ENCODE results near the gene USO1.
A peak's percentile ranks its signal among the peaks of the same experiment; 100 is the strongest.

The USO1 gene

DNA sequence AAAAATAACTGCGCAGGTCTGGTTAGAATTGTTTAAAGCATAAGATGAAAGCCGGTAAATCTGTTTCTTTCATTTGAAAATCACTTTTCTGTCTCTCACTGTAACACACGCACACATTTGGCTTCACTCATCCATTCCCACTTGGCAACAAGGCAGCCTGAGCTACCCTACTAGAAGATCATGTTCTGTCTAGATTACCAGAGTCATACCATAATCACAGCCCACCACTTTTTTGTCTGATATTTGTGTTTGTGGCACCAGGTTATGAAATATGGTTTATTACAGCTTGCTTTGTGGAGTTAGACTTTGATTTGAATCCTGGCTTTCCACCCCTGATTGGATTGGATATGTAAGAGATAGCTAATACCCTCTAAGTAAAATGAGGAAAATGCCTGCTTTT, 2.2 kb downstream of the USO1 start:
- peak overlapping the region; percentile 62 for H3K4me3 Mint-ChIP-seq

DNA sequence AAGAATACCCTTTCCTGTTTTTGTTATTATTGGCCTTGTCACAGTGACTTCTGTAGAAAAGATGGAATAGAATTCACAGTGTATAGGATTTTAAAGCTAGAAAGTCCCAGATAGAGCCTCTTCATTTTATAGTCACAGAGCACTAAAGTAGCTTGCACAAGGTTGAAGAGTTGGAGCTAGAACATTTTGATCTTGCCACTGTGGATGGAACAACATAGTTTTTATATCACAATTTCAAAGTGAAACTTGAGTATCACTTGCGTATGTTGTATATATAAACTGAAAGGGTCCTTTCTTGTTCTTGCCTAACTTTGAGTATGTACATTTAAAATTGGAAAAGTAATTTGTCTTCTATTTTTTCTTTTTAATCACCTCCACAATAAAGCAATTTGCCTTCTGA, 2.7 kb downstream of the USO1 start:
- H3K9me3 Mint-ChIP-seq: no peaks in the 10 kb centered on the region
- no peaks in the 10 kb centered on the region for H3K27me3 Mint-ChIP-seq
- peaks cover 49% of the 10 kb centered on the region for H3K4me1 Mint-ChIP-seq
- H3K4me3 Mint-ChIP-seq: peak overlapping the region; percentile 62
- peak overlapping the region; percentile 44 for H3K27ac Mint-ChIP-seq
- peaks cover 5% of the 10 kb centered on the region for H3K36me3 Mint-ChIP-seq

More for the DNA sequence above, 2.2 kb downstream of the USO1 start:
- peaks cover 5% of the 10 kb centered on the region for H3K36me3 Mint-ChIP-seq
- peak overlapping the region; percentile 26 for H3K27ac Mint-ChIP-seq
- no peaks in the 10 kb centered on the region for H3K27me3 Mint-ChIP-seq
- H3K4me1 Mint-ChIP-seq: peaks cover 52% of the 10 kb centered on the region
- H3K9me3 Mint-ChIP-seq: no peaks in the 10 kb centered on the region

- no peaks in the 10 kb centered on the region for H3K9me3 Mint-ChIP-seq
- no peak overlapping the region for H3K27ac Mint-ChIP-seq
- peaks cover 11% of the 10 kb centered on the region for H3K36me3 Mint-ChIP-seq
- peaks cover 46% of the 10 kb centered on the region for H3K4me1 Mint-ChIP-seq
- H3K4me3 Mint-ChIP-seq: no peak overlapping the region
- no peaks in the 10 kb centered on the region for H3K27me3 Mint-ChIP-seq
These were observed 5.5 kb downstream of the USO1 start for GRCh38 chr4:75729836-75730235.

GRCh38 chr4:75733369-75733768, 9.0 kb downstream of the USO1 start:
- peaks cover 11% of the 10 kb centered on the region for H3K36me3 Mint-ChIP-seq
- H3K4me1 Mint-ChIP-seq: peaks cover 37% of the 10 kb centered on the region
- H3K27ac Mint-ChIP-seq: no peak overlapping the region
- peak overlapping the region; percentile 11 for H3K4me3 Mint-ChIP-seq
- no peaks in the 10 kb centered on the region for H3K27me3 Mint-ChIP-seq
- no peaks in the 10 kb centered on the region for H3K9me3 Mint-ChIP-seq

- no peaks in the 10 kb centered on the region for H3K9me3 Mint-ChIP-seq
- no peaks in the 10 kb centered on the region for H3K27me3 Mint-ChIP-seq
- H3K36me3 Mint-ChIP-seq: peaks cover 10% of the 10 kb centered on the region
- no peak overlapping the region for H3K4me3 Mint-ChIP-seq
- no peak overlapping the region for H3K27ac Mint-ChIP-seq
- H3K4me1 Mint-ChIP-seq: peaks cover 32% of the 10 kb centered on the region
These were observed 11.1 kb downstream of the USO1 start for GRCh38 chr4:75735525-75735924.

GRCh38 chr4:75736862-75737261, 12.5 kb downstream of the USO1 start:
- H3K9me3 Mint-ChIP-seq: no peaks in the 10 kb centered on the region

DNA sequence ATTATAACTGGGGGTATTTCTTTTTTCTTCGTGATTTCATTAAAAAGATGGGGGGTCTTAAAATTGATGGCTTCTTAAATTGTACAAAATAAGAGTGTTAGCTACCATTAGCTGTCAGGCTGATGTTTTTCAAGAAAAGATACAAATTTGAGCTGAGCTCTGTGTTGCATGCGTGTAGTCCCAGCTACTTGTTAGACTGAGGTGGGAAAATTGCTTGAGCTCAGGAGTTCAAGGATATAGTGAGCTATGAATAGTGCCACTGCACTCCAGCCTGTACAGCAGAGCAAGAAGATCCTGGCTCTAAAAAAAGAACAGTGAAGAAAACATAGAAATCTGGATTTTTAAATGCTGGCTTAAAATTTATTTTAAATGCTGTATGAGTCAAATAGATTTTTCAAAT, 13.0 kb downstream of the USO1 start:
- H3K4me3 Mint-ChIP-seq: no peak overlapping the region
- no peak overlapping the region for H3K27ac Mint-ChIP-seq
- no peaks in the 10 kb centered on the region for H3K9me3 Mint-ChIP-seq
- H3K36me3 Mint-ChIP-seq: peaks cover 10% of the 10 kb centered on the region
- peaks cover 31% of the 10 kb centered on the region for H3K4me1 Mint-ChIP-seq
- H3K27me3 Mint-ChIP-seq: no peaks in the 10 kb centered on the region

More at GRCh38 chr4:75736862-75737261, 12.5 kb downstream of the USO1 start:
- Mint-ChIP-seq H3K27ac (no peak overlapping the region), H3K36me3 (peaks cover 10% of the 10 kb centered on the region), H3K4me1 (peaks cover 32% of the 10 kb centered on the region), H3K4me3 (no peak overlapping the region), H3K27me3 (no peaks in the 10 kb centered on the region)

DNA sequence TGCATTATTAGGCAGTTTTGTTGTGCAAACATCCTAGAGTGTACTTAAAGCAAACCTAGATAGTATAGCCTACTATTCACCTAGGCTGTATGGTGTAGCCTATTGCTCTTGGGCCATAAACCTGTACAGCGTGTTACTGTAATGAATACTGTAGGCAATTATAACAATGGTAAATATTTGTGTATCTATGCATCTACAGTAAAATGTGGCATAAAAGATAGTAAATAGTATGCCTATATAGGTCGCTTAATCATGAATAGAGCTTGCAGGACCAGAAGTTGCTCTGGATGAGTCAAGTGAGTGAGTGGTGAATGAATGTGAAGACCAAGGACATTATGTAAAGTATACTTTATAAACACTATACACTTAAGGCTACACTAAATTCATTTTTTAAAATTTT, 16.6 kb downstream of the USO1 start:
- Mint-ChIP-seq H3K4me3 (no peak overlapping the region), H3K27ac (no peak overlapping the region), H3K27me3 (no peaks in the 10 kb centered on the region), H3K4me1 (peaks cover 19% of the 10 kb centered on the region), H3K9me3 (no peaks in the 10 kb centered on the region), H3K36me3 (peaks cover 3% of the 10 kb centered on the region)

DNA sequence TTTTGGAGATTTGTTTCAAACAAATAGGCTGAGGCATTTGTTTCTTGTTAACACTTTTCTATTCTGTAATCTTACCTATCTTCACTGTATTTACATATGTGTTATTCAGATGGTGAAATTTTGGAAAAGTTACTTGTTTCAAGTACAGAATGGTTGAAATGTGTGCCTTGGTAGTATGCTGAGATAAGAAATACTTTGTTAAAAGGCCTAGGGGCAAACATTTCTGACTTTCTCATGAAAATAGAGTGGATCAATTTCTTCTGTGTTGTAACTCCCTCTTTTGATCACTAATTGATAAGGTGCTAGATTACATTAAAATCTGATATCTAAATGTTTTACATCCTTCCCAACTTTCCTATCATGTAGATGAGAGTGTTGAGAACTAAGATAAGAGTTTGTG, 18.1 kb downstream of the USO1 start:
- Mint-ChIP-seq H3K27ac (no peak overlapping the region), H3K36me3 (peaks cover 2% of the 10 kb centered on the region), H3K9me3 (no peaks in the 10 kb centered on the region), H3K27me3 (no peaks in the 10 kb centered on the region), H3K4me1 (peaks cover 19% of the 10 kb centered on the region), H3K4me3 (no peak overlapping the region)

- Mint-ChIP-seq H3K4me3 (no peak overlapping the region), H3K4me1 (peaks cover 19% of the 10 kb centered on the region), H3K9me3 (no peaks in the 10 kb centered on the region), H3K36me3 (peaks cover 2% of the 10 kb centered on the region), H3K27me3 (no peaks in the 10 kb centered on the region), H3K27ac (no peak overlapping the region)
These were observed 20.8 kb downstream of the USO1 start for GRCh38 chr4:75745161-75745560.

DNA sequence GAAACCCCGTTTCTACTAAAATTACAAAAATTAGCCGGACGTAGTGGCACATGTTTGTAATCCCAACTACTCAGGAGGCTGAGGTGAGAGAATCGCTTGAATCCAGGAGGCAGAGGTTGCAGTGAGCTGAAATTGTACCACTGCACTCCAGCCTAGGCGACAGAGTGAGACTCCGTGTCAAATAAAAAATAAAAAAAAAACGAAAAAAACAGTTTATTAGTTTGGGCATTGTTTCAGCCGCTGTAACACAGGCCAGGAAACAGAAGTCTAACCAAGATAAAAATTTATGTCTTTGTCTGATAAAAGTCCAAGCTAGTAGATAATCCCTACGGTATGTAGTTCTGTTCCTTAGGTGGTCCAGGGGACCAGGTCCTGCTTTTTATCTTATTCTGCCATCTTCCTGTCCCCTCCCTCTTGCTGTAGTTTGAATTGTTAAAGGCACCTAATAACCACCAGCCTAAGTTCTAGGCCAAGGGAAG, 21.4 kb downstream of the USO1 start:
- H3K36me3 Mint-ChIP-seq: peaks cover 2% of the 10 kb centered on the region
- H3K4me3 Mint-ChIP-seq: no peak overlapping the region
- H3K9me3 Mint-ChIP-seq: no peaks in the 10 kb centered on the region
- no peaks in the 10 kb centered on the region for H3K27me3 Mint-ChIP-seq
- no peak overlapping the region for H3K27ac Mint-ChIP-seq
- H3K4me1 Mint-ChIP-seq: peaks cover 19% of the 10 kb centered on the region

DNA sequence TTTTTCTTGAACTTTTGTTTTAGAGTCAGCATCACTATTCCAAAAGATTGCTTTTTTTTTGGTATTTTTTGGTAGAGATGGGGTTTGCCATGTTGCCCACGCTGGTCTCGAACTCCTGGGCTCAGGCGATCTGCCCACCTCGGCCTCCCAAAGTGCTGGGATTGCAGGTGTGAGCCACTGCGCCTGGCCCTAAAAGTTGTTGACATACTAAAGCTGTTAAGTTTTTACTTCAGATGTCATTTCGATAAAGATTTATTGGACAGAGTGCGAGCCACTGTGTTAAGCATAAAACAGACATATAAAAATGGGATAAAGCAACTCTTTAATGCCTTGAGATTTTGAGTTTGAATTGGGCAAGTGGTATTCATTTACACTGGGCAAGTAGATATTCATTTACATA, 28.3 kb downstream of the USO1 start:
- H3K36me3 Mint-ChIP-seq: peaks cover 10% of the 10 kb centered on the region
- no peaks in the 10 kb centered on the region for H3K9me3 Mint-ChIP-seq
- no peak overlapping the region for H3K4me3 Mint-ChIP-seq
- H3K4me1 Mint-ChIP-seq: no peaks in the 10 kb centered on the region
- no peaks in the 10 kb centered on the region for H3K27me3 Mint-ChIP-seq
- H3K27ac Mint-ChIP-seq: no peak overlapping the region

- H3K9me3 Mint-ChIP-seq: no peaks in the 10 kb centered on the region
- no peaks in the 10 kb centered on the region for H3K27me3 Mint-ChIP-seq
- H3K27ac Mint-ChIP-seq: no peak overlapping the region
- peaks cover 10% of the 10 kb centered on the region for H3K4me1 Mint-ChIP-seq
- no peak overlapping the region for H3K4me3 Mint-ChIP-seq
- peaks cover 13% of the 10 kb centered on the region for H3K36me3 Mint-ChIP-seq
These were observed 44.7 kb downstream of the USO1 start for GRCh38 chr4:75769036-75769435.

DNA sequence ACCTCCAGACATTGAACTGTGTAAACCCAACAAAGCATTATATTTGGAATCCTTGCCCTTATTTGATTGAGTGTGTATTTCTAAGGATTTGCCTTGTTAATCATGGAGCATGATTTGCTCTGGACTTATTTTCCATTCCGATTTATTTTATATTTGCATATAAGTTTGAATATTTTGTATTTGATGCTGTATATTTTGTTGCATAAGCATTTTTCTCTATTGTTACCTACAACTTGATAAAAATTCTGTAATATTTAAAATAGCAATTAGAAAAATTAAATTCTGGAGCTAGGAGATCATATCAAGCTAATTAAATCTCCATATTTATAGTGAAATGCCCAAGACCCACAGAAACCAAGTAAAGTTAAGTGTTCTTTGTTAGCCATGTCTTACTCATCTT, 47.2 kb downstream of the USO1 start:
- peaks cover 29% of the 10 kb centered on the region for H3K36me3 Mint-ChIP-seq
- H3K27ac Mint-ChIP-seq: no peak overlapping the region
- no peak overlapping the region for H3K4me3 Mint-ChIP-seq
- peaks cover 8% of the 10 kb centered on the region for H3K9me3 Mint-ChIP-seq
- peaks cover 10% of the 10 kb centered on the region for H3K4me1 Mint-ChIP-seq
- H3K27me3 Mint-ChIP-seq: no peaks in the 10 kb centered on the region

DNA sequence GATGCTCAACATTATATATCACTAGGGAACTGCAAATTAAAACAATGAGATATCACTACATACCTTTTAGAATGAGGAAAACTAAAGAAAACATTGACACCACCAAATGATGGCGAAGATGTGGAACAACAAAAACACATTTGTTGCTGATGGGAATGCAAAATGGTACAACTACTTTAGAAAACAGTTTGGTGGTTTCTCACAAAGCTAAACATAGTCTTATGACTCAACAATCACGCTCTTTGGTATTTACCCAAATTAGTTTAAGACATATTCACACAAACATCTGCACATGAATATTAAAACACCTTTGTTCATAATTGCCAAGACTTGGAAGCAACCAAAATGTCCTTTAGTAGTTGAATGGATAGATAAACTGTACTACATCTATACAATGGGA, 53.2 kb downstream of the USO1 start:
- peaks cover 8% of the 10 kb centered on the region for H3K9me3 Mint-ChIP-seq
- no peaks in the 10 kb centered on the region for H3K27me3 Mint-ChIP-seq
- H3K36me3 Mint-ChIP-seq: peaks cover 30% of the 10 kb centered on the region
- no peaks in the 10 kb centered on the region for H3K4me1 Mint-ChIP-seq
- H3K4me3 Mint-ChIP-seq: no peak overlapping the region
- H3K27ac Mint-ChIP-seq: no peak overlapping the region

DNA sequence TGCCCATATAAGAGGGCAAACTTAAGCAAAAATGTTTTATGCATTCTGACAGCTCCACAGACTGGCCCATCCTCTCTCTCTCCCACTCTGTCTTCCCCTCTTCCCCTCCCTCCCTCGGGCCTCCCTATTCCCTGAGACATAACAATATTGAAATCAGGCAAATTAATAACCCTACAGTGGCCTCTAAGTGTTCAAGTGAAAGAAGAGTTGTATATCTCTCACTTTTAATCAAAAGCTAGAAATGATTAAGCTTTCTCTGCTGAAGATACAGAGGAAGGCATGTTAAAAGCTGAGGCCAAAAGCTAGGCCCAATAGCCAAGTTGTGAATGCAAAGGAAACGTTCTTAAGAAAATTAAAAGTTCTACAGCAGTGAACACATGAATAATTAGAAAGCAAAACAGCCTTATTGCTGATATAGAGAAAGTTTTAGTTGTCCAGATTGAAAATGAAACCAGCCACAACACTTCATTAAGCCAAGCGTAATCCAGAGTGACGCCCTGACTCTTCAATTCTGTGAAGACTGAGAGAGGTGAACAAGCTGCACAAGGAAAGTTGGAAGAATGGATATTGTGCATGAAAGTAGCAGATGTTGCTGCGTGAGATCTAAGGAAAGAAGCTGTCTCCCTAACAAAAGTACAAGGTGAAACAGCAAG, 54.9 kb downstream of the USO1 start:
- H3K9me3 Mint-ChIP-seq: peaks cover 8% of the 10 kb centered on the region
- H3K36me3 Mint-ChIP-seq: peaks cover 29% of the 10 kb centered on the region
- no peaks in the 10 kb centered on the region for H3K4me1 Mint-ChIP-seq
- H3K27ac Mint-ChIP-seq: no peak overlapping the region
- H3K27me3 Mint-ChIP-seq: no peaks in the 10 kb centered on the region
- no peak overlapping the region for H3K4me3 Mint-ChIP-seq

DNA sequence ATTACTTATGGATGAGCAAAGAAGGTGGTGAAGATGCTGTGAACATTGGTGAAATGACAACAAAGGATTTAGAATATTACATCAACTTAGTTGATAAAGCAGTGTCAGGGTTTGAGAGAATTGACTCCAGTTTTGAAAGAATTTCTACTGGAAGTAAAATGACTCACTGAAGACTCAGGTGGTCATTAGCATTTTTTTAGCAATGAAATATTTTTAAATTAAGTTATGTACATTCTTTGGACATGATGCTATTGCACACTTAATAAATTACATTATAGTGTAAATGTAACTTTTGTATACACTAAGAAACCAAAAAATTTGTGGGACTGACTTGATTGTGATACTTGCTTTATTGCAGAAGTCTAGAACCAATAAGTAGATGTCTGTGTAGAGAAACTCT, 56.9 kb downstream of the USO1 start:
- Mint-ChIP-seq H3K4me1 (no peaks in the 10 kb centered on the region), H3K27ac (no peak overlapping the region), H3K36me3 (peaks cover 14% of the 10 kb centered on the region), H3K4me3 (no peak overlapping the region), H3K9me3 (peaks cover under 1% of the 10 kb centered on the region), H3K27me3 (no peaks in the 10 kb centered on the region)
